HG02798 (cell line): ENCODE data around the gene CASKIN1.
"Not testable (repeated sequence)": the region's sequence is repeated elsewhere in the genome, so short reads cannot be mapped to it uniquely, and the experiment has no call there.

Source experiments
- ATAC-seq: cut with Tn5 transposase; IDR thresholded peaks from one replicate; pipeline ENCODE4 v1.9.1; 2021; ENCODE audit warnings: mild to moderate bottlenecking; ENCODE audit not compliant: unreplicated experiment, poor library complexity

Gene CASKIN1

GRCh38 chr16:2196162-2196980 lies at the start of gene CASKIN1:
CASKIN1 (minus strand) TSS chr16:2196605; CDS start chr16:2196432, 173 bp downstream.
- ATAC-seq = no peak

- ATAC-seq = no peak
Observed at GRCh38 chr16:2244926-2245795, 48.8 kb upstream of the CASKIN1 start.

- ATAC-seq = no peak
Observed at GRCh38 chr16:2244301-2244700, 47.9 kb upstream of the CASKIN1 start.

GRCh38 chr16:2243781-2244180 lies 47.4 kb upstream of the CASKIN1 start:
- ATAC-seq = no peak

- ATAC-seq = no peak
Observed at GRCh38 chr16:2243031-2243528, 46.7 kb upstream of the CASKIN1 start.

GRCh38 chr16:2242598-2242997 lies 46.2 kb upstream of the CASKIN1 start:
- ATAC-seq = no peak

GRCh38 chr16:2240331-2240730 lies 43.9 kb upstream of the CASKIN1 start:
- ATAC-seq = not testable (repeated sequence)

- no peak for ATAC-seq
Observed at GRCh38 chr16:2238838-2239675, 42.7 kb upstream of the CASKIN1 start.

- no peak for ATAC-seq
Observed at GRCh38 chr16:2238150-2238837, 41.9 kb upstream of the CASKIN1 start.

- ATAC-seq = no peak
Observed at GRCh38 chr16:2237493-2238149, 41.2 kb upstream of the CASKIN1 start.

- no peak for ATAC-seq
Observed at GRCh38 chr16:2237102-2237482, 40.7 kb upstream of the CASKIN1 start.

GRCh38 chr16:2236337-2237101 lies 40.1 kb upstream of the CASKIN1 start, which contains the start of gene DNASE1L2:
DNASE1L2 (plus strand) TSS chr16:2236444; CDS start chr16:2236817, 373 bp downstream.
- no peak for ATAC-seq

GRCh38 chr16:2235695-2236336 lies 39.4 kb upstream of the CASKIN1 start:
- no peak for ATAC-seq

GRCh38 chr16:2235234-2235651 lies 38.8 kb upstream of the CASKIN1 start:
- ATAC-seq = no peak

- no peak for ATAC-seq
Observed at GRCh38 chr16:2234813-2235170, 38.4 kb upstream of the CASKIN1 start.

GRCh38 chr16:2233872-2234812 lies 37.7 kb upstream of the CASKIN1 start:
- no peak for ATAC-seq
